ENCODE data around the gene PLXNB2.
A peak's percentile ranks its signal among the peaks of the same experiment; 100 is the strongest.
"Not testable (repeated sequence)": the region's sequence is repeated elsewhere in the genome, so short reads cannot be mapped to it uniquely, and the experiment has no call there.

Gene PLXNB2

DNA sequence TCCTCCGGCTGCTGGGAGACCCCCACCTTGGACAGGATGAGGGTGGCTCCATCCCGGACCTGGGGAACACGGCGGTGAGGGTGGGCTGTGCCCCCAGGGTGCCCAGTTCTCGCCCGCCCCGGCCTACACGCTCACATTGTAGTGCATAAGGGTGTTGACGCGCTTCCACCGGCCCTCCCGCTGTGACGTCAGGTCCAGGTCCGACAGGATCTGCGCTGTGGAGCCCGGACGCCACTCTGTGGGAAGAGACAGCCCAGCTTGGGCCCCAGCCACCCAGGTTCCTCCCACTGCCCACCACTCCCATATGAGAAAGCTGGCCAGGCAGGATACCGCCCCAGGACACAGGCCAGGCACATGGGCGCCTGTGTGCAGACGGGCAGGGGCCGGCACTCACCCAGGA is 29.0 kb downstream of the PLXNB2 start:
- DNase-seq = no peak

DNA sequence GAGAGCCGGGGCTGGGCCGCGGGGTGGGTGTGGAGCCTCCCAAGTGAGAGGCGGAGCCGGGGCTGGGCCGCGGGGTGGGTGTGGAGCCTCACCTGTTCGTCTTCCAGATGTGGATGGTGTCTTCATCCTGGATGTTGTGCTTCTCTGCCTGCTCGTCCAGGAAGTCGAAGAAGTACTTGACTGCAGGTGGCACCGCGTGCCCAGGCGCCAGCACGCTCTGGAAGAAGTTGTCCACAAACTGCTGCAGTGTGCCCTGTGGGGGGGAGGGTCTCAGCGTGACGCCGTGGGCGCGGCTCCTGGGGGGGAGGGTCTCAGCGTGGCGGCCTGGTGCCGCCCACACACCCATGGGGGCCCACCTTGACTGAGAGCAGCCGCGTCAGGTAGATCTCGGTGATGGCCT is 29.7 kb downstream of the PLXNB2 start:
- DNase-seq = no peak

DNA sequence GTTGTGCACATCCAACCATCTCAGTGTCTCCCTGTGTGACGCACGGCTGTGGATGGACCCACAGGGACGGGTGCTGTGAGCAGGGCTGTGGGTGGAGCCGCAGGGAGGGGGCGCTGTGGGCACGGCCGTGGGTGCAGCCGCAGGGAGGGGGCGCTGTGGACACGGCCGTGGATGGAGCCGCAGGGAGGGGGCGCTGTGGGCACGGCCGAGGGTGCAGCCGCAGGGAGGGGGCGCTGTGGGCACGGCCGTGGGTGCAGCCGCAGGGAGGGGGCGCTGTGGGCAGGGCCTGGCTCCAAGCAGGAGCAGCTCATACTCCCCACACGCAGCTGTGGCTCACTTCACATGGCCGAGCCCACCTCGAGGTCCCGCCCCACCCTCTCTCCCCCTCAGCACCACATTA is 31.3 kb downstream of the PLXNB2 start:
- no peak for DNase-seq

DNA sequence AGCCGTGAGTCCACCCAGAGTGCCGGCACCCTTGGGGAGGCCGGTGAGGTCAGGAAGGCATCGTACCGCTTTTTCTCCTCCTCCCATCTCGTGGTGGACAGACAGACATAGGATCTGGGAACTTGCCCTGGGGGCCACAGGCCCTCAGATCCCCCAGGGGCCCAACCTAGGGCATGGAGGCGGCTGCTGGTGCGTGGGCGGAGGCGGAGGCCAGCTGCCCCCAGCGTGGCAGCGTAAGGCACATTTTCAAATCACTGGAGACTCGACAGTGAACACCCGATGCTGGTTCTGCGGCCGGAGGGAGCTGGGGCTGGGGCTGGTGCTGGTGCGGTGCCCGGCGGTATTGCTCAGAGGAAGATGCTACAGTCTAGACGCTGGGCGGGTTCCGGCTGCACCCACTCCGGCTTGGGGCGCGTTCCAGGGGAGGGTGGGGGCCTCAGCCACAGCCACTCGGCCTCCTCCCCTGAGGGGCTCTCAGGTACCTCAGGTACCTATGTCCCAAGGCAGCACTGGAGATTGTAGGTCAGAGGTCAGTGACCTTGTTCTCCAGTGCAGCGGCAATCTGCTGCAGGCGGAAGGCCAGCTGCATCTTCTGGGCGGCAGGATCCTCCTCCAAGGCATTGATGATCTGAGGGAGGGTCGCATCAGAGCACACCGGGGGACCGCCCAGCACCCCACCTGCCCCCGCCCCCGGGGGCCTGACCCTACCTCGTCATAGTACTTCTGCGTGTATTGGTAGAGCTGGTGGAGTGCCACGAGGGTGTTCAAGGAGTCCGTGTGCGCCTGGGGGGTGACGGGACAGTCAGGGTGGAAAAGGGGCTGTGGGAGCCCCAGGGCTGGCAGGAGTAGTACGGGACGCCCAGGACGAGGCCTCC is 32.0 kb downstream of the PLXNB2 start:
- DNase-seq = no peak

DNA sequence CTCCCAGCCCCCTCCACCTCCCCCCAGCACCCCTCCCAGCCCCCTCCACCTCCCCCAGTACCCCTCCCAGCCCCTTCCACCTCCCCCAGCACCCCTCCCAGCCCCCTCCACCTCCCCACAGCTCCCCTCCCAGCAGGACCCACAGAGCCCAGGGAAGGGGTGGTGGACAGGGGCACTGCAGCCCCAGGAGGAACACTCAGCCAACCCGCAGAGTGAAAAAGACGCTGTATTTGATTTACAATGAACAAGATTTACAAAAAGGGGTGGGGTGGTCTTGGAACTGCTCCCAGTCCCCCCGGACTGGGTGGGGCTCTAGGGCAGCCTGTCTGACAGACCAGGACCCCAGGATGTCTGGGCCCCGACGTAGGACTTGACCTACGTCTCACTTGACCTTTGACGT is 32.7 kb downstream of the PLXNB2 start:
- DNase-seq = no peak

DNA sequence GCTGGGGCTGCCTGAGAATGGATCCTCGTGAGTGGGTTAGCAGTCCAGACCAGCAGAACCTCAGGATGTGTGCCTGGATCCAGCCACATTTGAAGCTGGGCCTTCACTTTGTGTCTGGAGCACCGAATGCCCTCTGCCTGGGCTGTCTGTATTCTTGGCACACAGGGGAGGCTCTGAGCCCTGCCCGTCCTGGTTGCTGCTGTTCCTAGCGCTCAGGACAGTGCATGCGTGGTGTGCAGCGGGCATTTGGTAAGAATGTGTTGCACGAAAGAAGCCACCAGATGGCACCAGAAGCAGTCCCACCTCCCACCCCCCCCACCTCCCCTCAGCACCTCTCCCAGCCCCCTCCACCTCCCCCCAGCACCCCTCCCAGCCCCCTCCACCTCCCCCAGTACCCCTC is 33.1 kb downstream of the PLXNB2 start:
- no peak for DNase-seq

GRCh38 chr22:50273781-50274180 is 33.7 kb downstream of the PLXNB2 start:
- DNase-seq = not testable (repeated sequence)

- DNase-seq = not testable (repeated sequence)
Measured at GRCh38 chr22:50273352-50273751, 34.1 kb downstream of the PLXNB2 start.

GRCh38 chr22:50272044-50272802 is 35.2 kb downstream of the PLXNB2 start:
- DNase-seq = no peak

DNA sequence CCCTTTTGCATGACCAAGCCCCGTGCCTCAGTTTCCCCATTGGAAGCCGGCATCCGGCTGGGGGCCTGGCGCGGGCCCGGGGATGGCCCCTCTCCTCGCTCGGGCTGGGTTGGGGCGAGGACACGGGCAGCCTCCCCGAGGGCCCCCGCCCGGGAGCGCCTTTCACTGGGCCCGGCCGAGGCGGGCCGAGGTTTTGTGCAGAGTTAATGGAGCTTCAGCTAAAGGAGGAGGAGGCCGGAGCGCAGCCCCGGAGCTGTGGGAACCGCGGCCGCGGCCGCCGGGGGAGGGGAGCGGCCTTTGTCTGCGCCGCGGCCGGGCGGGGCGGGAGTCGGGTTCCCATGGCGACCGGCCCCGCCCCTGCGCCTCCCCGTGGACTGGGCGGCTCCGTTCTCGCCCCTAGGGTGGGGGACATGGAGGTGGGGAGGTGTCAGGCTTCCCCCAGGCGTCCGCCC is 35.9 kb downstream of the PLXNB2 start:
- DNase-seq = no peak

DNA sequence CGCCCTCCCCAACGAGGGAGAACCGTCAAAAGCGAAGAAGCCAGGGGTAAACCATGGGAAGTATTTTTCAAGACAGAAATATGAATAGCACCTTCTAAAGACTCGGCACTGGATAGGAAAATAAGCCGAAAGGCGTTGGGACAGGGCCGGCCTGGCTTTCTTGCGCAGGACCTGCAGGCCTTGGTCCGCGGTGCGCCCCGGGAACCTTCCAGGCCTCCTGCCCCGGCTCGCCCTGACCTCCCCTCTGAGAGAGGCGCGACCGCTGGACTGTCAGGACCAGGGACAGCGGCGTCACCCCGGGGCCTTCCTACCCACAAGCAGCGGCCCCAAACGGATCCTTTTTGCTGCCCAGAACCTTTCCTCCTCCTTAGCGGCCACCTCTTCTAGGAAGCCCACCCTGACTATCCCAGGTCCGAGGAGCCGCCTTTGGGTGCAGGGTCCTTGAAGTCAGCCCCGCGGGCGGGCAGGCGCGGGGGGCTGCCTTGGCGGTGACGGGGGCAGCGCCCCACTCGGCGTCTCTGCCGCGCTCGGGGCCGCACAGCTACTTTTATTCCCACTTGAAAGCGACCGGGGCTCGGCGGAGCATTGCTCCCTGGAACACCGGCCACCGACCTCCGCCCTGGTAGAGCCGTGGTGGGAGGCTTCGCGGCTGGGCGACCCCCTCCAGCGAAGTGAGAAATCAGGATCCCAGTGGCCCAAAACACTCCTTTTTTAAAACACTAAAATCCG is 36.6 kb downstream of the PLXNB2 start:
- DNase-seq = peak; percentile 24

- no peak for DNase-seq
Measured at GRCh38 chr22:50269970-50270665, 37.3 kb downstream of the PLXNB2 start, which contains the start of gene MAPK11. TSS of gene MAPK11 (minus strand) at chr22:50270380. CDS start at chr22:50270292, 88 bp downstream.

- DNase-seq = no peak
Measured at GRCh38 chr22:50269573-50269969, 37.9 kb downstream of the PLXNB2 start.

DNA sequence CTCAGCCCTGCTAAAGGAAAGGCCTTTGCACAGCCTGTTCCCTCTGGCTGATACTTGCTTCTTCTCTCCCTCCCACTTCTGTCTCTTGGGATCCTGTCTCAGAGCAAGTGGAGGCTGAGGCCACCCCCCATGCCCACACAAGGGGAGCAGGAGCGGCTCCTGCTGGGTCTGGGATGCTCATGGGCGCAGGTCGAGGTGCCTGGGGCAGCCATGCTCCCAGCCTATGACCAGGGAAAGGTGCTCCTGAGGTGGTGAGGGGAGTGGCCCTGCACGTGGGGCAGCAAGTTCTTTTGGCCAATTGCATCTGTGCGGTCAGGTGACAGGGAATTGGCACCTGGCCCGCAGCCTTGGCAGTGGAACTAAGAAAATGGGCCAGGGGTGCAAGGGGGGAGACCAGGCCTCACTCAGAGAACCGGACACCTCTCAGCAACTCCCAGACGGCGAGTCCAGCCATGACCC is 38.8 kb downstream of the PLXNB2 start:
- no peak for DNase-seq

- DNase-seq = no peak
Measured at GRCh38 chr22:50267591-50268390, 39.7 kb downstream of the PLXNB2 start.

DNA sequence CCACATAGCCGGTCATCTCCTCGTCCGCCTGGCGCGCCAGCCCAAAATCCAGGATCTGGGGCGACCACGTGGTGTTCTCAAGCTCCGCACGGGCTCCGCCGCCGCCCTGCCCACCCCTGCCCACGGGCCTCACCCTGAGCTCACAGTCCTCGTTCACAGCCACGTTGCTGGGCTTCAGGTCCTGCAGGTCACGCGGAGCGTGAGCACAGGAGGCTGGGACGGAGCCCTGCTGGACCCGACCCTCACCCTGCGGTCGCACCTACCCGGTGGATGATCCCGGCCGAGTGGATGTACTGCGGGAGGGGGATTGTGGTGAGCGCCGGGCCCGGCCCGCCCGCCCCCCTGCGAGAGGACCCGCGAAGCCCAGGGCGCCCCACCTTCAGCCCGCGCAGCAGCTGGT is 40.5 kb downstream of the PLXNB2 start:
- no peak for DNase-seq

- no peak for DNase-seq
Measured at GRCh38 chr22:50264946-50265669, 42.3 kb downstream of the PLXNB2 start.

DNA sequence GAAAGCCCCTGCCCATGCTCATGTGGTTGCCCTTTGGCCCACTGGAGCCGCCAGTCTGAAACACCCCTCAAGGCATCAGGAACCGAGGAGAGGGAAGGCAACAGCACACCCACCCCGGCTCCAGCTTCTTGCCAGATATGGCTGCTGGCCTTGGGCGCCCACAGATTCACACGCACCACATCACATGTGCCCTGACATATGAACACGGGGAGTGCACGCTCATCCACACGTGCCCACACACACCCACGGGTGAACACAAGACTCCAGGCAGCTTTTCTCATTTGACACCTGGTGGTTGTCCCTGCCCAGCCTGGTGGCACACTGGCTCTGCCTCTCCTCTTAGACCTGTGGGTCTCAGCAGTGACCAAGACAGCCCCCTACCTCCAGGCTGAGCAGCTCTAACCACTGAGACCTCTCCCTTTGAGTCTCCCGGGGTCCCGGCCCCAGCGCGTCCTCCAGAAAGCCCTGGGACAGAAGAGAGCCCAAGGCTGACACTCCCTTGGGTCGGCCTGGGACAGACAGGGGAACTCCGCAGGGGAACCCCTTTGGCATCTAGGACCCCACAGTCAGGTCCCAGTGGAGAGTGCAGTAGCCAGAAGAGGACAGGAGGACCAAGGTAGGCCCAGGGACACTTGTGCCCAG is 43.2 kb downstream of the PLXNB2 start:
- no peak for DNase-seq

- no peak for DNase-seq
Measured at GRCh38 chr22:50262973-50263617, 44.4 kb downstream of the PLXNB2 start.

DNA sequence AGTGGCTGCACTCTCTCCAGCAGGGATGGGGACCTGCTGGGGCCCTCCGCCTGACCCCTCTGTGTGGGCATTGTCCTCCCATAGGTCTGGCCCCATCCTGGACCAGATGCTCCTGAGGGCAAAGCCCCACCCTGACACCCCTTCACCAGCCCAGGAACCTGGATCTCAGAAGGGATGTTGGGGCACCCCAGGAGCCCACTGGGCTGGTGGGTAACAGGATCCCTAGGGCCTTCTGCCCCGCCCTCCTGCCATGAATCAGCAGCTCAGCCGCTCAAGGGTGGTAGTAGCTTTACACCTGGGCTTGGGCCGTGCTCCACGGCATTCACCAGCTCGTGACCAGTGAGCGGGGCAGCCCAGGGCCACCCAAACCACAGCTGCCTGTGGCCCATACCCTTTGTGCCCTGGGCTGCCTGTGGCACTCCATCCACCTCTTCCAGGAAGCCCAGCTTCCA is 45.0 kb downstream of the PLXNB2 start:
- DNase-seq = no peak
